Panc1 (cell line): ENCODE results near the gene AP4E1. TPM values are rescaled to one million over a fixed set of nuclear protein-coding genes. Genes with fewer than 3 reads are reported as not detected.

Experiments used
- ATAC-seq: fragments of 200-7000 bp; cut with Tn5 transposase; 2 replicates; pipeline ENCODE4 v1.9.1; 2020; ENCODE audit warnings: mild to moderate bottlenecking, moderate library complexity
- BruUV-seq: library from RNA; stranded (reverse); fragments of 400-500 nt; replicated peaks from 2 replicates; lab custom pipeline; 2021; lab: Mats Ljungman, UMichigan
- CTCF ChIA-PET: fragments of 300-600 bp; sonication (Branson Sonifier 250); formaldehyde crosslinking; loops from one replicate; lab custom pipeline; 2022; ENCODE audit warnings: antibody characterized with exemption; lab: Charles Lee
- POLR2A ChIA-PET: fragments of 300-600 bp; sonication (Branson Sonifier 250); formaldehyde crosslinking; loops from one replicate; lab custom pipeline; 2022; ENCODE audit warnings: antibody characterized with exemption; lab: Charles Lee
- DNase-seq: peaks from one replicate; pipeline ENCODE4 v3.0.0-alpha.2; 2010; ENCODE audit warnings: low read depth, low spot score
- H3K27ac ChIP-seq: 2 replicates; pipeline ENCODE4 v1.5.1; 2011; ENCODE audit warnings: mild to moderate bottlenecking, low read length, inconsistent platforms
- H3K27me3 ChIP-seq: fragments of 200-500 bp; sonication (Bioruptor generic); 2 replicates; pipeline ENCODE4 v1.6.0; 2014; ENCODE audit warnings: low read length, inconsistent platforms; ENCODE audit not compliant: control insufficient read depth, insufficient read depth
- H3K36me3 ChIP-seq: fragments of 200-500 bp; sonication (Bioruptor generic); 2 replicates; pipeline ENCODE4 v1.5.1; 2014; ENCODE audit warnings: inconsistent platforms, mild to moderate bottlenecking, low read length, moderate library complexity; ENCODE audit not compliant: control insufficient read depth, insufficient read depth
- H3K4me1 ChIP-seq: 2 replicates; pipeline ENCODE4 v1.5.1; 2011; ENCODE audit warnings: inconsistent platforms, mild to moderate bottlenecking, low read length, moderate library complexity; ENCODE audit not compliant: control insufficient read depth, insufficient read depth
- H3K4me3 ChIP-seq, 2 experiments: 2 replicates each; pipeline ENCODE4 v1.5.1; 2011 to 2012; ENCODE audit warnings: low read depth in 2 of 2, low read length in 2 of 2, mild to moderate bottlenecking in 2 of 2, inconsistent platforms in 1 of 2, moderate library complexity in 1 of 2
- H3K9me3 ChIP-seq: fragments of 200-500 bp; sonication (Bioruptor generic); 2 replicates; pipeline ENCODE4 v1.5.1; 2014; ENCODE audit warnings: low read depth, mild to moderate bottlenecking, inconsistent platforms, low read length, moderate library complexity; ENCODE audit not compliant: control insufficient read depth, insufficient read depth
- CTCF ChIP-seq: fragments of 450-650 bp; IDR thresholded peaks from 2 replicates; pipeline ENCODE4 v1.5.1; 2017; ENCODE audit warnings: mild to moderate bottlenecking
- POLR2AphosphoS5 ChIP-seq: IDR thresholded peaks from 2 replicates; pipeline ENCODE4 v1.6.1; 2012; ENCODE audit warnings: mild to moderate bottlenecking, low read depth, low read length, moderate library complexity
- REST ChIP-seq, 2 experiments: IDR thresholded peaks; 2 replicates each; pipeline ENCODE4 v1.6.1; 2011 to 2012; ENCODE audit warnings: low read depth in 2 of 2, control low read depth in 1 of 2, low read length in 1 of 2, mild to moderate bottlenecking in 1 of 2, moderate library complexity in 1 of 2; ENCODE audit not compliant: insufficient read depth in 1 of 2
- SIN3A ChIP-seq: IDR thresholded peaks from 2 replicates; pipeline ENCODE4 v1.6.1; 2012; ENCODE audit warnings: low read depth, mild to moderate bottlenecking, low read length, moderate library complexity, borderline replicate concordance; ENCODE audit not compliant: insufficient read depth
- TCF7L2 ChIP-seq: IDR thresholded peaks from 2 replicates; pipeline ENCODE4 v1.6.1; 2011; ENCODE audit warnings: mild to moderate bottlenecking, low read depth, low read length, inconsistent platforms
- in situ Hi-C: cut with HindIII; loops from 2 replicates; pipeline ENCODE4 v1.10.0; 2016; ENCODE audit warnings: low sequenced_read_pairs, low pct_unique_long_range_greater_than_20kb
- intact Hi-C: fragments of 100-400 bp; cut with micrococcal nuclease; formaldehyde crosslinking; loops from one replicate; pipeline ENCODE4 v1.10.0; 2022; ENCODE audit not compliant: unreplicated experiment
- total RNA-seq: library from RNA; stranded (reverse); gene quantifications from one replicate; pipeline ENCODE4 v1.2.1, GENCODE V29; 2021; ENCODE audit not compliant: unreplicated experiment

The AP4E1 gene
- total RNA-seq, 1 experiment from 2014 or later = 13.6 TPM

- POLR2A ChIA-PET = no interaction called here
- Histone ChIP-seq H3K9me3 (no peaks in the 10 kb centered on the region), H3K27ac (no peak overlapping the region), H3K4me3 (no peak overlapping the region), H3K36me3 (no peaks in the 10 kb centered on the region; the same call in 1 of the 2 replicates), H3K27me3 (no peaks in the 10 kb centered on the region), H3K4me1 (no peaks in the 10 kb centered on the region)
- TF ChIP-seq CTCF (no peak), POLR2AphosphoS5 (no peak), SIN3A (no peak), REST (IDR thresholded peaks at IDR 0.05; ENCODE audit: insufficient read depth in 1 of 2, low read depth in 2 of 2, low read length in 1 of 2) (no peak), TCF7L2 (no peak)
- CTCF ChIA-PET = no interaction called here
- no peak for ATAC-seq
- BruUV-seq = no TSS peak
- in situ Hi-C loops = no loop called here
- DNase-seq = no peak
- intact Hi-C loops = no loop called here
These were observed 88.2 kb downstream of the AP4E1 start for GRCh38 chr15:50996641-50997040.

- H3K36me3 ChIP-seq = no peaks in the 10 kb centered on the region; the same call in 1 of the 2 replicates
- no peak for ATAC-seq
- H3K27me3 ChIP-seq = no peaks in the 10 kb centered on the region
- H3K9me3 ChIP-seq = no peaks in the 10 kb centered on the region
- POLR2A ChIA-PET = no interaction called here
- TF ChIP-seq REST (IDR thresholded peaks at IDR 0.05; ENCODE audit: insufficient read depth in 1 of 2, low read depth in 2 of 2, low read length in 1 of 2) (no peak), SIN3A (no peak), CTCF (no peak), TCF7L2 (no peak), POLR2AphosphoS5 (no peak)
- no peak for DNase-seq
- no peak overlapping the region for H3K4me3 ChIP-seq
- H3K4me1 ChIP-seq = no peaks in the 10 kb centered on the region
- in situ Hi-C loops (no loop called here), intact Hi-C loops (no loop called here)
- no TSS peak for BruUV-seq
- H3K27ac ChIP-seq = no peak overlapping the region
- CTCF ChIA-PET = no interaction called here
These were observed 89.0 kb downstream of the AP4E1 start for GRCh38 chr15:50997371-50998051.
